GM18526 (cell line): ENCODE measurements around the gene STMN1.

Experiments
- POLR2A ChIP-seq: IDR thresholded peaks from 3 replicates; pipeline ENCODE4 v1.6.1; 2011; ENCODE audit not compliant: insufficient read length; ENCODE audit errors: extremely low read depth

Gene STMN1

DNA sequence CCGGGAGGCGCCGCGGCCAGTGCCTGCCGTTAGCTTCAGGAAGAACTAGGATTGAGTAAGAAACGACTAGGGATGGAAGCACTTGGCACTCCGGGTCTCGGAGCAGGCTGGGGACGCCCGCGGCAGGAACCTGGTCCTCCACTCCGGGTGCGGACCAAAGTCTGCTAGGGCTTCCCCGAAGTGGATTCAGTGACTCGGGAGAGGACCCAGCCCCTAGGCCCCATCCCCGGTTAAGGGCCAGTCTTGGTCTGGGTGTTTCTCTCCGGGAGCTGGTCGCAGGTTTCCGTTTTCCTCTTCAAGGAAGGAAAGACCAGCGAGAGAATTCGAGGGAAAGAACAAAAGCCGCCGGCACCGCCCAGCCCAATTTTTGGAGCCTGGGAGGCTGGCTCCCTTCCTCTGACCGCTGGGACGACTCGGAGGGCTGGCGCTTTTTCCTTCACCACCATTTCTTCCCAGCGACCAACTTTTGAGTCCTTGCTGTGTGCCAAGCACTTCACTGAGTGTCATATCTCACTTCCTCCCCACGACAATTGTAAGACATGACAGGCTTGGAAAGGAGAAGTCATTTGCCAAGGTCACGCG is 16.8 kb upstream of the STMN1 start:
- no peak for TF ChIP-seq POLR2A

DNA sequence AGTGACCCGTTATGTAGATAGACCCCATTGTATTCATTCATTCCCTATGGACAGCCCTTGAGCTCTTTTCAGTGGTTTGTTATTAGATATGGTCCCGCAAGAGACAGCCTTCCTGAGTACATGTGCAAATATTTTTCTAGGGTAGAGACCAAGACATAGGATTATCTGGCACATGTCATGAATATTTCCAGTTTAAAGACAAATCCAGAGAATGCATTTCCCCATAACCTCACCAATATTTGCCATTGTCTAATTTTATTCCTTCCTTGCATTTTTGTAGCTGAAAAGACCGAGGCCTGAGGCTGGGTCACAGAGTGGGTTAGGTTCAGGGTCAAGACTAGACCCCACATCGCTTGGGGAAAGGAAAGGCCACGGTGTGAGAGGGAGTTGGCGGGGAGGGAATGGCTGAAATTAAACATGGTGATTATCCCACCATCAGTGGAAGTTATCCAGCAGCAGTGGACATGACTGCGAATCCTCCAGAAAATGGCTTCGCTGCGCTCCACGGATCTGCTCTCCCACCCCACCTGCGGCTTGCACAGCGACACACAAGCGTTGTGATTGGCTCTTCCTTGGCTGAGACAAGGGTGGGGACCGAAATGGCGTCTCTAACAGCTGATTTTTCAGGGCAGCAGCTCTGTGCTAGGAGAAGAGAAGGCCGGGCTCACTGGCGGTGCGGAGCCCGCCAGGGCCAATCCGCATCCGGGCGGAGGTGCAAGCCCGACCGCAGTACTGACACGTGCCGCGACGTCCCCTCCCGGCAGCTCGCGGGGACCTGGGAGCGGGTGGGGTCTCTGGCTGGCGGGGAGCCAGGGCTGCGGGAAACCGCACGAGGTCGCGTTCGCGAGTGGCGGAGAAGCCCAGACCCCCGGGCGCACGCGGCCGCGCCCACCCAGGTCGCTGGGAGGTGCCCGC is 16.1 kb upstream of the STMN1 start:
- TF ChIP-seq POLR2A: no peak

DNA sequence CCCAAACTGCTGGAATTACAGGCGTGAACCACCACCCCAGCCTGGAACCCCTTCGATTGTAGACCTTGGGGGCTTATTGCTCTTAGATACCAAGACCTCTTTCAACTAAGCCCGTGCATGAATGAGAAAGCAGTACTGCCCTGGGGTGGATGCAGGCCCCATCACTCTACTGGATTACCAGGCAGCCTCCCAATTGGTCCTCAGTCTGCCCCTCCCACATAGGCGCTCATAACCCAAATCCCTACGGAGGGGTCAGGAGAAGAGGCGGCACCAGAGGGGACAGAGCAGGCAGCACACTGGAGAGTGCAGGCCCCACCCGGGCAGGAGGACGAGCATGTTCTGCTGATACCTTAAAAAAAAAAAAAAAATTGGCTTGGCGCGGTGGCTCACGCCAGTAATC is 12.4 kb upstream of the STMN1 start:
- TF ChIP-seq POLR2A: no peak

DNA sequence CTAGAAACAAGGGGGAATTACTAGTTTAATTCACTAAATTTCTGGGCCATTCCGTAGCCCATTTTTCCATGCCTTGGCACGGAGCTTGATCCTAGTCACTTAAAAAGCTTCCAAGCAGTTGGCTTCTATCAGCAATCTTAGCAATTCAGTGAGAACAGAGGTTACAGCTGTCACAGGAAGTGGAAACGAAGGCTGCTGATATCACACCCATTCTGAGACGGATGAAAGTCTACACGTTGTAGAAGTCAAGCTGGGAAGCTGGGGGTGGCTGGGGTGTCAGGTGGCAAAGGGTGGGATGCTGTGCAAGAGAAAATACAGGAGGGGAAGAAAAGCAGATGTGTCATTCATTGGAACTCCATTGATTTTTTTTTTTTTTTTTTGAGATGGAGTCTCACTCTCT is 11.8 kb upstream of the STMN1 start:
- TF ChIP-seq POLR2A: no peak

DNA sequence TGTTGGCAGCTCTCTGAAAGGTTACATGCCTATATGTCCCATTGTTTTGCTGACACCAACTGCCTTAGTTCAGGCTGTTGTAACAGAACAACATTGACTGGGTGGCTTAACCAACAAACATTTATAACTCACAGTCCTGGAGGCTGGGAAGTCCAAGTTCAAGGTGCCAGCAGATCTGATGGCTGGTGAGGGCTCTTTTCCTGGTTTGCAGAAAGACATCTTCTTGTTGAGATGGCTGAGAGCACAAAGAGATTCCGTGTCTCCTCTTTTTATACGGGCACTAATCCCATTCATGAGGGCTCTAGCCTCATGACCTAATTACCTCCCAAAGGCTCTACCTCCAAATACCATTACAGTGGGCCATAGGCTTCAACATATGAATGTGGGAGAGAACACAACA is 10.2 kb upstream of the STMN1 start:
- no peak for TF ChIP-seq POLR2A

DNA sequence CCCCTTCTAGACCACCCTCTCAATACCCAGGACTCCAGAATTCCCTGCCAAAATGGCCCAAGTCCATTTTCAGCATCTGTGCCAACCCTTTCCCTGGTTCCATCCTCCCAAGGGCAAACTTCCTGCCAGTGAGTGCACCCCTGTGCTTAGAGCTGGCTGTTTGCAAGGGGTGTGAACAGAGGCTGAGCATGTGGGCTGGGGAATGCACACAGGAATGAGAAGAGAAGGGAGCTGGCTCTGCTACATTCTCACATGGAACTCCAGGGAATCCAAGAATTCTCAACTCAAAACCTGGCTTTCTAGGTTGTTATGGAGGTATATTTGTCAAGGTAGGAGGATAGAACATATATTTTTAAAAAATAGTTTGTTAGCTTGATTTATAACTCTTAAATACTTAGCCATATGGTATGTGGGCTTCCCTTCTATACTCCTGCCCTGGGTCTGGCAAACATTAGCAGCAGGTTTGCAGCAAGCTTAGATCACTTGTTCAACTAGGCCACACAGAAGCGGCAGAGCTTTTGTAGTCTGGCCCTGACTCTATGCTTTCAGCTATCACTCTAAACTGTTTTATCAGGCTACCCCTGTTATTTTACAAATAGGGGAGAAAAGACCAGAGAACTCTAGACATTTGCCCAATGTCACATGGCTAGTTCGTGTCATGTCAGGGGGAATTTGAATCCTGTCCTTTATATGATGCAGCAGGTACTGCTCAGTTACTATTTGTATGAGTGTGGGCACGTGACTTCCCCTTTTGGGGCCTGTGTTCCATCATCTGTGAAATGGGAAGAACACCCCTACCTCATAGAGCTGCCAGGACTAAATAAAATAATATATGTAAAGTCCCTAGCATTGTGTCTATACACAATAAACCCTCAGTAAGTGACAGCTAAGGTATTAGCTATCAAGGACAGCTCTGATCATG is 8.1 kb upstream of the STMN1 start:
- no peak for TF ChIP-seq POLR2A

DNA sequence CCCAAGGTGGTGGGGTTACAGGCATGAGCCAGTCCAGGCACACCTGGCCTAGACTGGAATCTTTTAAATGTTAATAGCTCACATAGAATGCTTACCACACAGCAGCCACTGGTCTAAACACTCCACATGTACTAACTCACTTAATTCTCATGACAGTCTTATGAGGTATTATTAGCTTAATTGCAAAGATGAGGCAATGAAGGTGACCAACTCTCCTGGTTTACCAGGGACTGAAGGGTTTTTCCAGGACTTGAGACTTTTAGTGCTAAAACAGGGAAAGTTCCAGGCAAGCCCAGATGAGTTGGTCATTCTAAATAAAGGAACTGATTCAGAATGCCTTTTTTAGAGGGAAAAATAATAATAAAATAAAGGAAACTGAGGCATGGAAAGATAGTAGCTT is 7.0 kb upstream of the STMN1 start:
- no peak for TF ChIP-seq POLR2A

DNA sequence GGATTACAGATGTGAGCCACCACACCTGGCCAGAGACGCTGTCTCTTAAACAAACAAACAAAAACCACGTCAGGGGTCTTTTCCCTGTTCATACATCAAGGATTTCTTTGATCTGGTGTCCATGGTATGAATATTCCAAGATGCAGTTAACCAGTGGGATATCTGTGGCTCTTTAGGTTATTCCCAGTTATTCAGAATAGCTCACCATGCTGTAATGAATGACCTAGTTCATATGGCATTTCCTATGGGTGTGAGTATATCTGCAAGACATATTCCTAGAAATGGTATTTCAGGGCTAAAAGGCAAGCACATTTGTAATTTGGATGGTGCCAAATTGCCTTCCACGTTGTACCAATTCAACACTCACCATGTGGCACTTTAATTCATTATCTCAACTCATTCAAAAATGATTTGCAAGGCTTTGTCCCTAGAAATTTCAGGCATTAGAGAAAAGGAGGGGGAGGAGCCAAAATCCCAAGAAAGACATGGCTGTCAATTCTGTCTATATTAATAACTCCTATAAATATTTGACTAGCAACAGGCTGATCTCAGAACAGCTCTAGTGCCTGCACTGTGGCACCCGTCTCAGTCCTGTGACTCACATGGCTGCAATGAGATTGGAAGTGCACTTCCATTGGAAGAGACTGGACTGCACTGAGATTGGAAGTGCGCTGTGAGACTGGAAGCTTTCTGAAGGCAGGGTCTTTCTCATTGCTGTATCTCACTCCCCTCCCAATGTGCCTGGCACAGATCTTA is 6.0 kb upstream of the STMN1 start:
- TF ChIP-seq POLR2A: no peak

DNA sequence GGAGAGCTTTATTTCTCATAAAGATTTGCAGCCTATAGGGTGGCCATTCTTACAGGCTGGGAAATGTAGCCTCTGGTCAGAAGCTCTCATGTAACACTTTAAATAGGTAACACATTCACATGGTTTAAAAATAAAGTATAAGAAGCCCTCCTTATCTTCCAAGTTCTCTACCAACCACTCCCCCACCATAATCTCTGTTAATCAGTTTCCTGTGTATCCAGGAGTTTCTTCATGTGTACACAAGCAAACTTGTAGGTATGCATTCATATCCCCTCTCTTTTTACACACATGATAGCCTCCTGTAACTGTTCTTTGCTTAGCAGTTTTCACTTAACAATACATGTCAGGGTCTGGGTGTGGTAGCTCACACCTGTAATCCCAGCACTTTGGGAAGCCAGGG is 4.9 kb upstream of the STMN1 start:
- TF ChIP-seq POLR2A: no peak

DNA sequence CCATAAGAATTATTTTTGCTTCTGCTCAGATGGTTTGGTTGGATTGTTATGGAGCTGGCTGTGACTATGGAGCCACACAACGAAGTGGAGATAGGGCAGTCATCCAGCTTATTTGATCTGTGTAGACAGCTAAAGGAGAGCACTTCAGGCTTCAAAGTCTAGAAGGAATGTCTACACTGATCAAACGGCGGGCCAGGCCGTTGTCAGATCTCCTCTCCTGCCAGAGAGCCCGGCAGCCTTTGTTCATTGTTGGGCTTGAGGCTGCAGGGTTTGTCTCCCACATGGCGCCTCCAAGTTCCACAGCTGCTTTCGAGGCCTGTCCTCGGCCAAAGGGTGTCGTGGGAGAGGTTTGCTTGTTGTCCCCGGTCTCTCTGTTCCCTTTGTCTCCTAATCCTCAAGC is 2.8 kb upstream of the STMN1 start:
- TF ChIP-seq POLR2A: no peak

DNA sequence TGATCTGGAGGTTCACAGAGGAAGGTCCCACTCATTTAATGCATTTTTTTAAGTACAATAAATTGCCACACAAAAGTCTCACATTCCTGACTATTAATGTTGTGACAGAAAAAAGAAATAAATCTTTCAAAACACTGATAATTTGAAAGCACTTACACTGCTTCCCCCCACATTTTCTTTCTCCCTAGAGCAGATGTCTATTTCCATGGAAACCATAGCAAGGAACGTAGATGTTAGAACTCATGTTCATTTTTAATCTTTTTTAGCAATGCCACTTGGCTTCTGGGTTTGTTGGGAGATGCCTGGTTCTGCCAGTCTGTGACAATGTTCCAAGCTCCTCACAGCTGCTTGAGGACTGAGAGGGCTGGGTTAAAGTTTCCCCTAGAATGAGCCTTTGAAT is 1.9 kb upstream of the STMN1 start:
- no peak for TF ChIP-seq POLR2A

DNA sequence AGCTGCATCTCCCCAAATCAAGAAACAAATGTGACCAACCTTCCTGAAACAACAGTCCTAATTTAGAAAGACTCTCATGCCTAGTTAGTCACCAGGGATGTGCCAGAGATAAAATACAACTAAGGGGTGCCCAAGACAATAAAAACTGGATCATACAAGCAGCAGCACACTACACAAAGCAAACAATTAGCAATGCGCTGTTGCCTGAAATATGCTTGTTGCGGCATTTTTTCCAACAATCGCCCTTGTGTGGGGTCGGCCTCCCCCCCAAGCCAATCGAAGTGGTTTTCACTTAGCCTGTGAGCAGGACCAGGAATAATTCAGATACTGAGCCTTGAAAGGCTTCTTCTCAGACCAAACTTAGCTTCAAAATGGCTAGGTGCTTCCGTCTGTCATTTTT is 1.4 kb upstream of the STMN1 start:
- no peak for TF ChIP-seq POLR2A

DNA sequence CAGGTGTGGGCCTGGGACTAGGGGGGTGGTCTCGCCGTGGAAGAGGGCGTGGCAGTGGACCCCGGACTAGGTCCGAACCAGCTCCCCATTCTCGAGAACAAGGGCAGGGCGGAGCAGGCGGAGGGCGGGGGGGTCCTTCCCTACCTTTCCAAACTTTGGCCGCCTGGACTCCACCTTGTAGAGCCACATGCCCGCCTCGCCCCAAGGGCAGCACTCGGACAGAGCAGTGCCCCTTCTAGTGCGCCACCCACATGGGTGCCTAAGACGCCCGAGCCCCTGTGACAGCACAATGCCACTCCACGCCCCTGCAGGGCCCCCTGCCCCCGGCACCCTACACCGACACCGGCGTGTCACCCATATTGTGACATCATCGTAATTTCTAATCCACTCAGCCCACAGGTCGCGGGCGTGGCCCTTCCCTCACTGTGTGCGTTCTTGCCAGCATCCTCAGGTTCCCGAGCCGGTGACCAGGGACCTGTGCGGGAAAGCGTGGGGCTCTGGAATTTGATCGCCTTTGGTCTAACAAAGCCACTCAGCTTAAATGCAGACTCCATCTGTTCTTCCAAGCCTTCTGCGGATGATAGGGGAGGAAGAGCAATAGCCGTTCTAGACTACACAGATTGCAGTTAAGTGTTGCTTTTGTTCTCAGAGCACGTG is 553 bp upstream of the STMN1 start:
- TF ChIP-seq POLR2A: no peak

DNA sequence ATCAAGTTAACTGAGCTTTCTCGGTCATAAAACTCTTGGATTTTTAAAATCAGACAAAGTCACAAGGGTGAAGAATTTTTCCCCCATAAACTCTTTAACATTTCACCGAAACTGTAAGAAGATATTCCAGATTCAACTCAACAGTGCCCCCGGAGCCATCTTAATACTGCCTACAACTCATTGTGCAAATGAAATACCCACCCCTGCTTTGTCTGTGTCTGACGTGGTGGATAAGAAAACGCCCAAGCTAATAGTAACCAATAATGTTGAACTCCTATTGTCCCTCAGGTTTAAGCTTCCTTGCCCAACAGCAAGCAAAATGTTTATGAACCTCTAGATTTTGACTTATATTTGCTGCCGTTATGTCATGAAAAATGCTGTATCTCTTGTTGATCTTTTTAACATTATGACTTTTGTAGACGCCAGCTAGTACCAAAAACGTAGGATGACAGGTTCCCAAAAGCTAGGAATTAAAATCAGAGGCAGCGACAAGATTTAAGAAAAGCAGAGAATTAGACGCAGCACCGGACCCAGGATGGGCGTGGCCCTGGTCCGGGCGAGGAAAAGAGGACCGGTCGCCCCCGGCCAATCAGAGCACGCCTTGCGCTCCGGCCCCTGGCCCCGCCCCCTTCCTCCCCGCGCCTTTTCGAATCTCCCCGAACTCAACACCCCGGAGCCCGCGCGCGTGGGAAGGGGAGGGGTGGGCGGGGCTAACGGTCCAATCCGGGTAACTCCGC is 1.1 kb downstream of the STMN1 start:
- no peak for TF ChIP-seq POLR2A

DNA sequence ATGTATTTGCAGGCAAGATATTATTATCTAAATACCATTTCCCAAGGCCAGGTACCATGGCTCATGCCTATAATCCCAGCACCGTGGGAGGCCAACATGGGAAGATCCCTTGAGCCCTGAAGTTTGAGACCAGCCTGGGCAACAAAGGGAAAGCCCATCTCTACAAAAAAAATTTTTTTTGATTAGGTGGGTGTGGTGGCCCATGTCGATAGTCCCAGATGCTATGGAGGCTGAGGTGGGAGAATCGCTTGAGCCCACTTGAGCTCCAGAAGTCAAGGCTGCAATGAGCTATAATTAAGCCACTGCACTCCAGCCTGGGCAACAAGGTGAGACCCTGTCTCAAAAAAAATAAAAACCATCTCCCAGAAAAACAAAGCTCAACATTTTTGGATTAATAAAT is 2.2 kb downstream of the STMN1 start:
- TF ChIP-seq POLR2A: no peak
